ENCODE measurements around the gene SAC3D1.

SAC3D1 gene

GRCh38 chr11:65058012-65058411 lies 17.0 kb downstream of the SAC3D1 start:
- Mint-ChIP-seq H3K36me3 (ENCODE audit: insufficient read depth) (no peaks in the 10 kb centered on the region), H3K9me3 (no peaks in the 10 kb centered on the region), H3K27me3 (peaks cover 0 to 12% of the 10 kb centered on the region in 2 donors), H3K27ac (no peak overlapping the region), H3K4me1 (ENCODE audit: low read depth in 2 of 2) (peaks cover 12 to 14% of the 10 kb centered on the region in 2 donors), H3K4me3 (no peak overlapping the region)
- ATAC-seq (replicated peaks) = no peak
- no peak for DNase-seq

GRCh38 chr11:65058419-65059054 lies 17.5 kb downstream of the SAC3D1 start, which contains the start of gene NAALADL1:
NAALADL1 (minus strand) TSS chr11:65058553; CDS start chr11:65058521, 32 bp downstream.
- no peaks in the 10 kb centered on the region for H3K9me3 Mint-ChIP-seq
- no peak within 1 kb of the TSS for H3K4me3 Mint-ChIP-seq
- ATAC-seq (replicated peaks) = no peak
- peaks cover 0 to 14% of the 10 kb centered on the region in 2 donors for H3K27me3 Mint-ChIP-seq
- DNase-seq = no peak
- H3K36me3 Mint-ChIP-seq (ENCODE audit: insufficient read depth) = no peaks in the 10 kb centered on the region
- no peak within 1 kb of the TSS for H3K27ac Mint-ChIP-seq
- H3K4me1 Mint-ChIP-seq (ENCODE audit: low read depth in 2 of 2) = peaks cover 8 to 14% of the 10 kb centered on the region in 2 donors

- DNase-seq = no peak
- H3K36me3 Mint-ChIP-seq (ENCODE audit: insufficient read depth) = no peaks in the 10 kb centered on the region
- peaks cover 0 to 14% of the 10 kb centered on the region in 2 donors for H3K27me3 Mint-ChIP-seq
- no peak overlapping the region for H3K27ac Mint-ChIP-seq
- no peaks in the 10 kb centered on the region for H3K9me3 Mint-ChIP-seq
- H3K4me1 Mint-ChIP-seq (ENCODE audit: low read depth in 2 of 2) = peaks cover 0 to 5% of the 10 kb centered on the region in 2 donors
- H3K4me3 Mint-ChIP-seq = no peak overlapping the region
- ATAC-seq (replicated peaks) = no peak
These were observed 18.5 kb downstream of the SAC3D1 start for GRCh38 chr11:65059523-65059922.

- H3K36me3 Mint-ChIP-seq (ENCODE audit: insufficient read depth) = no peaks in the 10 kb centered on the region
- no peak for DNase-seq
- no peak overlapping the region for H3K27ac Mint-ChIP-seq
- H3K4me3 Mint-ChIP-seq = no peak overlapping the region
- no peak for ATAC-seq (replicated peaks)
- peaks cover 0 to 5% of the 10 kb centered on the region in 2 donors for H3K4me1 Mint-ChIP-seq (ENCODE audit: low read depth in 2 of 2)
- no peaks in the 10 kb centered on the region for H3K9me3 Mint-ChIP-seq
- H3K27me3 Mint-ChIP-seq = peaks cover 0 to 14% of the 10 kb centered on the region in 2 donors
These were observed 19.2 kb downstream of the SAC3D1 start for GRCh38 chr11:65059959-65060824.

- Mint-ChIP-seq H3K27me3 (peaks cover 0 to 14% of the 10 kb centered on the region in 2 donors), H3K9me3 (no peaks in the 10 kb centered on the region), H3K4me3 (no peak overlapping the region), H3K36me3 (ENCODE audit: insufficient read depth) (no peaks in the 10 kb centered on the region), H3K27ac (peak overlapping the region in 1 of 2 donors; percentile 38), H3K4me1 (ENCODE audit: low read depth in 2 of 2) (peaks cover 0 to 5% of the 10 kb centered on the region in 2 donors)
- no peak for DNase-seq
- no peak for ATAC-seq (replicated peaks)
These were observed 20.0 kb downstream of the SAC3D1 start for GRCh38 chr11:65060913-65061408.

- H3K36me3 Mint-ChIP-seq (ENCODE audit: insufficient read depth) = no peaks in the 10 kb centered on the region
- no peak for ATAC-seq (replicated peaks)
- H3K27ac Mint-ChIP-seq = no peak overlapping the region
- H3K4me3 Mint-ChIP-seq = no peak overlapping the region
- peaks cover 0 to 5% of the 10 kb centered on the region in 2 donors for H3K4me1 Mint-ChIP-seq (ENCODE audit: low read depth in 2 of 2)
- no peaks in the 10 kb centered on the region for H3K9me3 Mint-ChIP-seq
- peaks cover 0 to 14% of the 10 kb centered on the region in 2 donors for H3K27me3 Mint-ChIP-seq
- no peak for DNase-seq
These were observed 22.5 kb downstream of the SAC3D1 start for GRCh38 chr11:65063532-65063931.

GRCh38 chr11:65064847-65065240 lies 23.8 kb downstream of the SAC3D1 start:
- H3K36me3 Mint-ChIP-seq (ENCODE audit: insufficient read depth) = no peaks in the 10 kb centered on the region
- peaks cover 0 to 5% of the 10 kb centered on the region in 2 donors for H3K4me1 Mint-ChIP-seq (ENCODE audit: low read depth in 2 of 2)
- H3K4me3 Mint-ChIP-seq = no peak overlapping the region
- peaks cover 0 to 14% of the 10 kb centered on the region in 2 donors for H3K27me3 Mint-ChIP-seq
- ATAC-seq (replicated peaks) (no peak), DNase-seq (no peak)
- no peaks in the 10 kb centered on the region for H3K9me3 Mint-ChIP-seq
- no peak overlapping the region for H3K27ac Mint-ChIP-seq

GRCh38 chr11:65065851-65066250 lies 24.8 kb downstream of the SAC3D1 start:
- Mint-ChIP-seq H3K27ac (no peak overlapping the region), H3K4me3 (no peak overlapping the region), H3K36me3 (ENCODE audit: insufficient read depth) (no peaks in the 10 kb centered on the region), H3K9me3 (no peaks in the 10 kb centered on the region), H3K4me1 (ENCODE audit: low read depth in 2 of 2) (peaks cover 0 to 5% of the 10 kb centered on the region in 2 donors), H3K27me3 (peaks cover 0 to 14% of the 10 kb centered on the region in 2 donors)
- ATAC-seq (replicated peaks) (no peak), DNase-seq (no peak)

GRCh38 chr11:65066315-65066714 lies 25.3 kb downstream of the SAC3D1 start:
- H3K36me3 Mint-ChIP-seq (ENCODE audit: insufficient read depth) = no peaks in the 10 kb centered on the region

GRCh38 chr11:65066805-65067291 lies 25.8 kb downstream of the SAC3D1 start:
- H3K27ac Mint-ChIP-seq = no peak overlapping the region
- H3K4me1 Mint-ChIP-seq (ENCODE audit: low read depth in 2 of 2) = peaks cover 0 to 3% of the 10 kb centered on the region in 2 donors
- DNase-seq (no peak), ATAC-seq (replicated peaks) (no peak)
- H3K36me3 Mint-ChIP-seq (ENCODE audit: insufficient read depth) = no peaks in the 10 kb centered on the region
- no peaks in the 10 kb centered on the region for H3K9me3 Mint-ChIP-seq
- peaks cover 0 to 14% of the 10 kb centered on the region in 2 donors for H3K27me3 Mint-ChIP-seq
- H3K4me3 Mint-ChIP-seq = no peak overlapping the region

More at GRCh38 chr11:65066315-65066714, 25.3 kb downstream of the SAC3D1 start:
- H3K9me3 Mint-ChIP-seq = no peaks in the 10 kb centered on the region
- ATAC-seq (replicated peaks) = no peak
- H3K4me1 Mint-ChIP-seq (ENCODE audit: low read depth in 2 of 2) = peaks cover 0 to 3% of the 10 kb centered on the region in 2 donors
- no peak for DNase-seq
- H3K27ac Mint-ChIP-seq = no peak overlapping the region
- no peak overlapping the region for H3K4me3 Mint-ChIP-seq
- H3K27me3 Mint-ChIP-seq = peaks cover 0 to 14% of the 10 kb centered on the region in 2 donors

GRCh38 chr11:65067446-65067845 lies 26.4 kb downstream of the SAC3D1 start:
- ATAC-seq (replicated peaks) = no peak
- H3K4me3 Mint-ChIP-seq = no peak overlapping the region
- peaks cover 0 to 2% of the 10 kb centered on the region in 2 donors for H3K4me1 Mint-ChIP-seq (ENCODE audit: low read depth in 2 of 2)
- peaks cover 0 to 8% of the 10 kb centered on the region in 2 donors for H3K27me3 Mint-ChIP-seq
- no peak for DNase-seq
- H3K36me3 Mint-ChIP-seq (ENCODE audit: insufficient read depth) = no peaks in the 10 kb centered on the region
- peak overlapping the region in 1 of 2 donors; percentile 16 for H3K27ac Mint-ChIP-seq
- no peaks in the 10 kb centered on the region for H3K9me3 Mint-ChIP-seq

- DNase-seq = no peak
- H3K4me1 Mint-ChIP-seq (ENCODE audit: low read depth in 2 of 2) = peaks cover 0 to 2% of the 10 kb centered on the region in 2 donors
- H3K27ac Mint-ChIP-seq = no peak overlapping the region
- no peaks in the 10 kb centered on the region for H3K36me3 Mint-ChIP-seq (ENCODE audit: insufficient read depth)
- H3K27me3 Mint-ChIP-seq = no peaks in the 10 kb centered on the region
- H3K9me3 Mint-ChIP-seq = no peaks in the 10 kb centered on the region
- H3K4me3 Mint-ChIP-seq = no peak overlapping the region
- ATAC-seq (replicated peaks) = no peak
These were observed 28.2 kb downstream of the SAC3D1 start for GRCh38 chr11:65069217-65069616.

GRCh38 chr11:65071907-65072630 lies 31.1 kb downstream of the SAC3D1 start:
- Mint-ChIP-seq H3K4me1 (ENCODE audit: low read depth in 2 of 2) (peaks cover 0 to 2% of the 10 kb centered on the region in 2 donors), H3K27me3 (no peaks in the 10 kb centered on the region), H3K9me3 (no peaks in the 10 kb centered on the region), H3K27ac (peak overlapping the region in 1 of 2 donors; percentile 68), H3K36me3 (ENCODE audit: insufficient read depth) (no peaks in the 10 kb centered on the region), H3K4me3 (no peak overlapping the region)
- ATAC-seq (replicated peaks) = no peak
- DNase-seq = no peak
